WTC11 (cell line): Measurements from ENCODE around the gene IPO11.

Source experiments
- CTCF ChIP-seq: fragments of 200-600 bp; IDR thresholded peaks from 2 replicates; pipeline ENCODE4 v1.8.0; 2022; ENCODE audit warnings: antibody characterized with exemption
- ERG ChIP-seq: fragments of 250-450 bp; sonication (Bioruptor Pico); IDR thresholded peaks from 2 replicates; pipeline ENCODE4 v1.8.0; 2021; ENCODE audit warnings: mild to moderate bottlenecking
- ETV6 ChIP-seq: sonication (generic); formaldehyde crosslinking; IDR thresholded peaks from 2 replicates; pipeline ENCODE4 v1.8.1; 2022; ENCODE audit warnings: mild to moderate bottlenecking, missing genetic modification reagents

DNA sequence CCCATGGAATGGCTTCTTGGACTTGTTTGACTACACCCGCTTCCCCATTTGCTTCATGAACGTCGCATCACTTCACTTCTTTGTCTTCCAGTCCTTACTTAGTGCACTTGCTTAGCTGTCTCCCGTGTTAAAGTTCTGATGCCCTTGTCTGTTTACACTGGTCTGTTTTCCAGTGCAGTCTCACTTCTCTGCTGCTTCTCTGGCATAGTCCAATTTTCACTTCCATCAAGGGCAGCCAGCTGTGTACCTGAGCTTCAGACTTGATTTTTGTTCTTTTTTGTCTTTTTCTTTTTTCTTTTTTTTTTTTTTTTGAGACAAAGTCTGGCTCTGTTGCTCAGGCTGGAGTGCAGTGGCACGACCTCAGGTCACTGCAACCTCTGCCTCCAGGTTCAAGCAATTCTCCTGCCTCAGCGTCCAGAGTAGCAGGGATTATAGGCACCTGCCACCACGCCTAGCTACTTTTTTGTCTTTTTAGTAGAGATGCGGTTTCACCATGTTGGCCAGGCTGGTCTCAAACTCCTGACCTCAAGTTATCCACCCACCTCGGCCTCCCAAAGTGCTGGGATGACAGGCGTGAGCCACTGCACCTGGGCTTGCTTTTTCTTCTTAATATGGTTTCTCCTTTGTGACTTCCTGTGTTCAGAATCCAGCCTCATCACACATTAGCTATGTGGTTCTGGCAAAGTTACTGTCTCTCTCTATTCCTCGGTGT is 241.5 kb downstream of the IPO11 start:
- TF ChIP-seq CTCF, result no peak
- TF ChIP-seq ERG (CRISPR knock-in tag), result no peak
- no peak for TF ChIP-seq ETV6 (CRISPR knock-in tag)
